GM12801 (cell line): ENCODE results near the gene PLA2G4A.

ENCODE experiments used
- TF ChIP-seq, protein P1 (sequence below): IDR thresholded peaks from one replicate; pipeline ENCODE4 v1.5.1; 2011; ENCODE audit warnings: control low read depth; ENCODE audit not compliant: insufficient read length; ENCODE audit errors: extremely low read depth

The PLA2G4A gene

DNA sequence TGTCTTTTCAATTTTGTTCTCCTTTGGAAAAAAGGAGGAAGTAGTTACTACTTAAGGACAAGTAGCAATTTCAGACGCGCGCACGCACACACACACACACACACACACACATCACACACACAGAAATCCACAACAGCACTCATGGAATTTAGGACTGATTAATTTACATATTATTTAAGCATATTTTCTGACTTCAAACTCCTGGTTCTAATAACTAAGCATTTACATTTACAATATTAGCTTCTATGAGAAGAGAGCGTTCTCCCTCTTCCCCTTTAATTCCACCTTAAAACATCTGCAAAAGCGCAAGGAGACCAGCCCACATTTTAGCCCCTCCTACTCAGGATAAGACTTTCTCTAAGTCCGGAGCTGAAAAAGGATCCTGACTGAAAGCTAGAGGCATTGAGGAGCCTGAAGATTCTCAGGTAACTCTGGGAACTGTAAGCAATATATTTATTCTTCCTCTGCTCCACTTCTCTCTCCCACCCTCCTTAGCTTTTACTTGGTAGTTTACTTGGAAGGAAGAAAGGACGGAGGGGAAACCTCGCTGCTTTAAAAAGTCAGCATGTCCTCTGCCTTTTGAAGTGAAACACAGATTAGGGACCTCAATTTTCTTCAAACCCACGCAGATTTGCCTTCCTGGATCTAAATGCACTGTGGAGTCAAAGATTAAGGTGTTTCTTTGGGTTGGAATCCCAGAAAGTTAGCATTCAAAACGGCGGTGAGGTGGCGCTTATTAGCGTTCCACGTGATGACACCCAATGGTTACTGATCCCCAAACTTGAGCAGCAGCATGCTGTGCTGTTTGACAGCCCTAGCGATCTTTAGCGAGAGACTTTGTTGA, at the start of gene PLA2G4A:
TSS of gene PLA2G4A (plus strand) at position 339 of the 844 bp plus-strand sequence. CDS start 25,406 bp downstream, outside the sequence.
- TF ChIP-seq, protein P1, sequence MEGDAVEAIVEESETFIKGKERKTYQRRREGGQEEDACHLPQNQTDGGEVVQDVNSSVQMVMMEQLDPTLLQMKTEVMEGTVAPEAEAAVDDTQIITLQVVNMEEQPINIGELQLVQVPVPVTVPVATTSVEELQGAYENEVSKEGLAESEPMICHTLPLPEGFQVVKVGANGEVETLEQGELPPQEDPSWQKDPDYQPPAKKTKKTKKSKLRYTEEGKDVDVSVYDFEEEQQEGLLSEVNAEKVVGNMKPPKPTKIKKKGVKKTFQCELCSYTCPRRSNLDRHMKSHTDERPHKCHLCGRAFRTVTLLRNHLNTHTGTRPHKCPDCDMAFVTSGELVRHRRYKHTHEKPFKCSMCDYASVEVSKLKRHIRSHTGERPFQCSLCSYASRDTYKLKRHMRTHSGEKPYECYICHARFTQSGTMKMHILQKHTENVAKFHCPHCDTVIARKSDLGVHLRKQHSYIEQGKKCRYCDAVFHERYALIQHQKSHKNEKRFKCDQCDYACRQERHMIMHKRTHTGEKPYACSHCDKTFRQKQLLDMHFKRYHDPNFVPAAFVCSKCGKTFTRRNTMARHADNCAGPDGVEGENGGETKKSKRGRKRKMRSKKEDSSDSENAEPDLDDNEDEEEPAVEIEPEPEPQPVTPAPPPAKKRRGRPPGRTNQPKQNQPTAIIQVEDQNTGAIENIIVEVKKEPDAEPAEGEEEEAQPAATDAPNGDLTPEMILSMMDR = no peak

DNA sequence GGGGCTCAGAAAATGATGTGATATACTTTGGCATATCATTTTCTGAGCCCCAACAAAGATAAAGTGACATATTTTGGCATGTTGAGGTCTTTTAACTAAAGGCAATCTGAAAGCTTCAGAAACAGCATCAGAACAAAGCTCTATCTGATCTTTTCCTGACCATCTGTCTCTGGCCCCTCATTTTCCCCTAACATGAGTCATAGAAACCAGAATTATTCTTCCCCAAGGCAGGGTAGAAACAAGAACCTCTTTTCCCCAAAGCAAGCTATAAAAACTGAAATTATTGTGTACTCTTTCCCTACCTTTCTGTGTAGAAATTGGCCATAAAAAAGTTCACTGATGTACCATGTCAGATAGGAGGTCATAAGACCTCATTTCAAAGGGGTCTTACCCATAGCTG, 48.7 kb upstream of the PLA2G4A start:
- TF ChIP-seq, protein P1 = no peak

DNA sequence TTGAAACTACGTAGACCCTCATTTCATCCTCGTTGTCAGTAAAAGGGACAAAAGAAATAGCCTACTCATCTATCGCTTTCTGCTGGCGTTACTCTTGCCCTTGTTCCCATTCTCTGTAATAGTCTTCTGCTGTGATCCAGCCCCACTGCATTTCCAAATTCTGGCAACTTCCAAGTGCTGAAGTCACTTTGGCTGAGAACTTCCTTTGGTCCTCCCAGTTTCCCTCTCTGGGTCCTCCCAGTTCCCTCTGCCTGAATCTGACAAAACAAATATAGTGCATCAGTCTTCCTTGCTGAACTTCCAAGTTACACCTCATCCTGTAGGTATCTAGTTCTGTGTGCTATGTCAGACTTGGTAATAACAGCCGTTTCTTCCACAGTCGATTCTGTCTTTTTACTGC, 47.0 kb upstream of the PLA2G4A start:
- TF ChIP-seq, protein P1 = no peak

DNA sequence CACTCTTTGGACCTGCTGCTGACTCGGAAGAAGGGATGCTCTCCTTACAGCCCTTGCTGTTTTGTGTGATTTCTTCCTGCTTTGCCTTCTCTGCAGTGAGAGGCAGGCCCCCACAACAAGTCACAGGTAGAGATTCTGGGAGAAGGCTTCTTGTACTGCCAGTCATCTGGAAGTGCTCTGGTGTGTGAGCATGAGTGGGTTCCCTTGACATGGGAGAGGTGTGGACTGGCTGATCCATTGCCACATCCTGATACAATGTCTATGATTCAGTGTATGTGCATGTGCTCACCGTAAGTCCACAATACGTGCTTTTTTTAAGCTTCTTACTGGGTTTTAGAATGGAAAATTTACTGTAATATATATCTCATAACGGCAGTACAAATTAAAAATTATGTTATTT, 46.0 kb upstream of the PLA2G4A start:
- TF ChIP-seq, protein P1 = no peak

DNA sequence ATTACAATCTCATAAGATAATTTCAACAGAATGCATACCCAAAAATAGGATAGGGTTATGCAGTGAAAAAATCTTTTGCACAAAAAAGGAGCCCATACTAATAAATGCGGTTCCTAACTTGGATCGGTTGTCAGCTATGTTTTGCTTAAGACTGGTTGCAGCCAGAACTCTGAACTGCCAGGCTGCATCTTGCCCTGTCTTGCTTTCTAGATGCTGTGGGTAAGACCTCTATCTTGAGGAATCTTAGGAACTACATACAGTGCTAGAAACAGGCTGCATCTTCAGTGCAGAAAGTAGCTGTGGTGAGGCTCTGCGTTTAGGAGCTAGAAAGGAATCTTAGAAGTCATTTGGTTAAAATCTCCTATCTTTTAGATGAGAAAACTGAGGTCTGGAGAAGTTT, 45.6 kb upstream of the PLA2G4A start:
- TF ChIP-seq, protein P1 = no peak

DNA sequence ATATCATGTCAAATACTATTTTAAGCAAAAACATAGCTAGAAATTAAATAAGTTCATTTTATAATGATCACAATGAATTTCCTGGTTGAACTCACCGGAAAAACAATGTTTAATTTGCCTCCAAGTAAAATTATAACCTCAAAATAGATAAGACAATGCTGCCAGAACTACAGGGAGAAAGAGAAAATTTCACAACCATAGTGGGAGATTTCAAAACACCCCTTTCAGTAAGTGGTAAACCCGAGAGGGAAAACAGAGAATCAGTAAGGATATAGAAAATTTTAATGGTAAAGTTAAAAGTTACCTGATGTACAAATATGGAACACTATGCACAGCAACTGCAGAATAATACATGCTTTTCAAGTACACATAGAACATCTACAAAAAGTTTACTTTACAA, 43.2 kb upstream of the PLA2G4A start:
- TF ChIP-seq, protein P1 = no peak

DNA sequence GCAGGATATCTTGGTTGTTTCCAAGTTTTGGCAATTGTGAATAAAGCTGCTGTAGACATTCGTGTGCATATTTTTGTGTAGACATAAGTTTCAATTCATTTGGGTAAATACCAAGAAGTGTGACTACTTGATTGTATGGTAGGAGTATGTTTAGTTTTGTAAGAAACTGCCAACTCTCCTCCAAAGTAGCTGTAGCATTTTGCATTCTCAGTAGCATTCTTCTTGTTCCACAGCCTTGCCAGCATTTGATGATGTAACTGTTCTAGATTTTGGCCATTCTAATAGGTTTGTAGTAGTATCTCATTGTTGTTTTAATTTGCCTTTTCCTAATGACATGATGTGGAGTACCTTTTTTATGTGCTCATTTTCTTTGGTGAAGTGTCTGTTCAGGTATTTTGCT, 38.6 kb upstream of the PLA2G4A start:
- TF ChIP-seq, protein P1 = no peak
